ENCODE measurements around the gene ATR.

GRCh38 chr3:142613491-142613890, 35.0 kb upstream of the ATR start:
- TF ChIP-seq CTCF (IDR thresholded peaks at IDR 0.05) (no peak), POLR2A (IDR thresholded peaks at IDR 0.05) (no peak)

Data from heart left ventricle (tissue), 13 donors.